Caco-2 (cell line): Measurements from ENCODE around the gene EEF1A1. TPM values are rescaled to one million over a fixed set of nuclear protein-coding genes. Genes with fewer than 3 reads are reported as not detected.

ENCODE experiments used
- BruUV-seq: library from RNA; stranded (reverse); fragments of 400-500 nt; replicated peaks from 2 replicates; lab custom pipeline; 2021; lab: Mats Ljungman, UMichigan
- CTCF ChIA-PET: fragments of 300-600 bp; sonication (Branson Sonifier 250); formaldehyde crosslinking; loops from one replicate; lab custom pipeline; 2022; ENCODE audit warnings: antibody characterized with exemption; lab: Charles Lee
- POLR2A ChIA-PET: fragments of 300-600 bp; sonication (Branson Sonifier 250); formaldehyde crosslinking; loops from one replicate; lab custom pipeline; 2022; ENCODE audit warnings: antibody characterized with exemption; lab: Charles Lee
- DNase-seq, 2 experiments: peaks; one replicate each; pipeline versions ENCODE4 v3.0.0 to v3.0.0-alpha.2; 2020 to 2022
- H3K27me3 ChIP-seq: replicated peaks from 2 replicates; pipeline ENCODE4 v1.6.0; 2011; ENCODE audit warnings: low read length; ENCODE audit not compliant: control insufficient read depth, insufficient read depth
- H3K36me3 ChIP-seq: 2 replicates; pipeline ENCODE4 v1.5.1; 2011; ENCODE audit warnings: low read length; ENCODE audit not compliant: control insufficient read depth, insufficient read depth
- H3K4me1 ChIP-seq: fragments of 250-450 bp; sonication (Bioruptor Pico); 2 replicates; pipeline ENCODE4 v1.5.1; 2020; ENCODE audit warnings: mild to moderate bottlenecking
- H3K4me3 ChIP-seq: 2 replicates; pipeline ENCODE4 v1.5.1; 2011; ENCODE audit warnings: low read depth, mild to moderate bottlenecking, control low read depth, low read length
- H3K9me3 ChIP-seq: fragments of 250-450 bp; sonication (Bioruptor Pico); 2 replicates; pipeline ENCODE4 v1.5.1; 2020; ENCODE audit warnings: mild to moderate bottlenecking, moderate library complexity
- H3K27ac Mint-ChIP-seq: one replicate; pipeline ENCODE4 v1.8.0; 2022; ENCODE audit warnings: mixed read lengths; ENCODE audit not compliant: unreplicated experiment
- H3K27me3 Mint-ChIP-seq: one replicate; pipeline ENCODE4 v1.8.0; 2022; ENCODE audit warnings: mixed read lengths; ENCODE audit not compliant: insufficient read depth, unreplicated experiment
- H3K36me3 Mint-ChIP-seq: one replicate; pipeline ENCODE4 v1.8.0; 2022; ENCODE audit warnings: mild to moderate bottlenecking, mixed read lengths; ENCODE audit not compliant: insufficient read depth, unreplicated experiment
- H3K4me1 Mint-ChIP-seq: one replicate; pipeline ENCODE4 v1.8.0; 2022; ENCODE audit warnings: low read depth, mixed read lengths; ENCODE audit not compliant: unreplicated experiment
- H3K4me3 Mint-ChIP-seq: one replicate; pipeline ENCODE4 v1.8.0; 2022; ENCODE audit warnings: mild to moderate bottlenecking, moderate library complexity, mixed read lengths; ENCODE audit not compliant: unreplicated experiment
- H3K9me3 Mint-ChIP-seq: one replicate; pipeline ENCODE4 v1.8.0; 2022; ENCODE audit warnings: mixed read lengths; ENCODE audit not compliant: unreplicated experiment
- CTCF ChIP-seq, 2 experiments: fragments of 200-600 bp in 1 of 2; IDR thresholded peaks; 1 replicate in 1 of 2; 2 replicates in 1 of 2; pipeline versions ENCODE4 v1.5.1 to v1.8.0; 2011 to 2022; ENCODE audit warnings: antibody characterized with exemption in 1 of 2, control low read depth in 1 of 2, inconsistent platforms in 1 of 2, low read depth in 1 of 2, low read length in 1 of 2, mild to moderate bottlenecking in 1 of 2, moderate library complexity in 1 of 2; ENCODE audit not compliant: insufficient read depth in 1 of 2, severe bottlenecking in 1 of 2, unreplicated experiment in 1 of 2
- intact Hi-C: fragments of 100-400 bp; cut with micrococcal nuclease; formaldehyde crosslinking; loops from one replicate; pipeline ENCODE4 v1.10.0; 2022; ENCODE audit not compliant: unreplicated experiment
- total RNA-seq: library from RNA; stranded (reverse); gene quantifications from 2 replicates; pipeline ENCODE4 v1.2.3, GENCODE V29; 2022

The EEF1A1 gene
- total RNA-seq, 1 experiment from 2014 or later = 9,491 TPM

GRCh38 chr6:73481969-73482368, 38.9 kb downstream of the EEF1A1 start:
- CTCF ChIA-PET = interaction anchor here (0.6 kb wide), 1 partner anchor 166 kb away, joined by 3 read pairs; no protein-coding TSS in a partner anchor
- H3K4me1 Mint-ChIP-seq = no peaks in the 10 kb centered on the region
- no TSS peak for BruUV-seq
- H3K9me3 Mint-ChIP-seq = no peaks in the 10 kb centered on the region
- H3K27me3 Mint-ChIP-seq = no peaks in the 10 kb centered on the region
- Histone ChIP-seq H3K4me3 (no peak overlapping the region), H3K4me1 (no peaks in the 10 kb centered on the region), H3K27me3 (no peaks in the 10 kb centered on the region), H3K9me3 (no peaks in the 10 kb centered on the region), H3K36me3 (no peaks in the 10 kb centered on the region; the same call in 1 of the 2 replicates)
- H3K36me3 Mint-ChIP-seq = peaks cover 72% of the 10 kb centered on the region
- POLR2A ChIA-PET = no interaction called here
- TF ChIP-seq CTCF (IDR thresholded peaks at IDR 0.05; ENCODE audit: insufficient read depth in 1 of 2, low read depth in 1 of 2, low read length in 1 of 2, severe bottlenecking in 1 of 2, unreplicated experiment in 1 of 2) = no peak
- DNase-seq = no peak
- no peak overlapping the region for H3K27ac Mint-ChIP-seq
- no peak overlapping the region for H3K4me3 Mint-ChIP-seq
- intact Hi-C loops = no loop called here

- DNase-seq = no peak
Observed at GRCh38 chr6:73477407-73477806, 43.4 kb downstream of the EEF1A1 start.

DNA sequence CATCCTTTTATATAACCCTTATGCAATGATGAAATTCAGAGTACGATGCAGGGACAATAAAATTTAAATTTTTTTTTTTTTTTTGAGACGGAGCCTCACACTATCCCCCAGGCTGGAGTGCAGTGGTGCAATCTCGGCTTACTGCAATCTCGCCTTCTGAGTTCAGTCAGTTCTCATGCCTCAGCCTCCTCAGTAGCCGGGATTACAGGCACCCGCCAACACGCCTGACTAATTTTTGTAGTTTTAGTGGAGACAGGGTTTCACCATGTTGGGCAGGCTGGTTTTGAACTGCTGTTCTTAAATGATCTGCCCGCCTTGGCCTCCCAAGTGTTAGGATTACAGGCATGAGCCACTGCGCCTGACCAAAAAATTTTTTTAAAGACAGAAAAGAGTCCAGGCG, 44.1 kb downstream of the EEF1A1 start:
- no peaks in the 10 kb centered on the region for H3K4me1 Mint-ChIP-seq
- no peaks in the 10 kb centered on the region for H3K27me3 Mint-ChIP-seq
- H3K27me3 ChIP-seq = no peaks in the 10 kb centered on the region
- ChIA-PET POLR2A (no interaction called here), CTCF (no interaction called here)
- no peaks in the 10 kb centered on the region for H3K36me3 ChIP-seq
- peaks cover 67% of the 10 kb centered on the region for H3K36me3 Mint-ChIP-seq
- no peak overlapping the region for H3K4me3 Mint-ChIP-seq
- H3K4me3 ChIP-seq = no peak overlapping the region
- TF ChIP-seq CTCF (IDR thresholded peaks at IDR 0.05; ENCODE audit: insufficient read depth in 1 of 2, low read depth in 1 of 2, low read length in 1 of 2, severe bottlenecking in 1 of 2, unreplicated experiment in 1 of 2) = no peak
- H3K9me3 ChIP-seq = no peaks in the 10 kb centered on the region
- intact Hi-C loops = no loop called here
- no TSS peak for BruUV-seq
- H3K27ac Mint-ChIP-seq = no peak overlapping the region
- DNase-seq = no peak
- H3K9me3 Mint-ChIP-seq = no peaks in the 10 kb centered on the region
- H3K4me1 ChIP-seq = no peaks in the 10 kb centered on the region

More at GRCh38 chr6:73477407-73477806, 43.4 kb downstream of the EEF1A1 start:
- TF ChIP-seq CTCF (IDR thresholded peaks at IDR 0.05; ENCODE audit: insufficient read depth in 1 of 2, low read depth in 1 of 2, low read length in 1 of 2, severe bottlenecking in 1 of 2, unreplicated experiment in 1 of 2) = no peak
- ChIA-PET CTCF (interaction anchor here (0.6 kb wide), 2 partner anchors 11 to 175 kb away, joined by 3 read pairs; no protein-coding TSS in a partner anchor), POLR2A (no interaction called here)
- peaks cover 67% of the 10 kb centered on the region for H3K36me3 Mint-ChIP-seq
- Histone ChIP-seq H3K4me3 (no peak overlapping the region), H3K36me3 (no peaks in the 10 kb centered on the region), H3K9me3 (no peaks in the 10 kb centered on the region), H3K4me1 (no peaks in the 10 kb centered on the region), H3K27me3 (no peaks in the 10 kb centered on the region)
- BruUV-seq = no TSS peak
- no peak overlapping the region for H3K27ac Mint-ChIP-seq
- no peak overlapping the region for H3K4me3 Mint-ChIP-seq
- intact Hi-C loops = no loop called here
- no peaks in the 10 kb centered on the region for H3K4me1 Mint-ChIP-seq
- H3K27me3 Mint-ChIP-seq = no peaks in the 10 kb centered on the region
- no peaks in the 10 kb centered on the region for H3K9me3 Mint-ChIP-seq
